GM23248 (cell line): ENCODE measurements around the gene HTR4.

ENCODE experiments used
- EZH2 ChIP-seq: fragments of 200-600 bp; sonication (generic); IDR thresholded peaks from 2 replicates; pipeline ENCODE4 v1.6.1; 2018; ENCODE audit warnings: antibody characterized with exemption, mild to moderate bottlenecking; ENCODE audit not compliant: insufficient read depth, poor library complexity, severe bottlenecking
- EZH2phosphoT487 ChIP-seq: fragments of 200-600 bp; sonication (generic); IDR thresholded peaks from 2 replicates; pipeline ENCODE4 v1.6.1; 2018; ENCODE audit warnings: antibody characterized with exemption, moderate library complexity, mild to moderate bottlenecking, low read depth; ENCODE audit not compliant: insufficient read depth

DNA sequence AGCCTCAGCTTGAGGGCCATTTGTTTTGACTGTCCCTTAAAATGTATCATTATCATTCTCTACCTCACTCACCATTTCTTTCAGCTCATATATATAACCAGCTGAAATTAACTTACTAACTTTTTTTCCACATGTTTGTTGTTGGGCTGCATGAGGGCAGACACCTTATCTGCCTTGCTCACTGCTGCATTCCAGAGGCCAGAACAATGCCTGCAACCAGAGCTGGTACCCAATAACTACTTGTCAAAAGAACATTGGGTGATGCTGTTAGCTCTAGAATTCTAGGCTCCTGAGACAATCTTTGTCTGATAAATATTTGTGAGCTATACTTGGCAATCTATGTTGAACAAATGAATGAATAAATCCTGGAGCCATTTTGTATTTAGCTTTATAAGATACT, 68.3 kb downstream of the HTR4 start:
- TF ChIP-seq EZH2phosphoT487: no peak
- no peak for TF ChIP-seq EZH2
